ENCODE measurements around the gene SIGLECL1.

SIGLECL1 gene

DNA sequence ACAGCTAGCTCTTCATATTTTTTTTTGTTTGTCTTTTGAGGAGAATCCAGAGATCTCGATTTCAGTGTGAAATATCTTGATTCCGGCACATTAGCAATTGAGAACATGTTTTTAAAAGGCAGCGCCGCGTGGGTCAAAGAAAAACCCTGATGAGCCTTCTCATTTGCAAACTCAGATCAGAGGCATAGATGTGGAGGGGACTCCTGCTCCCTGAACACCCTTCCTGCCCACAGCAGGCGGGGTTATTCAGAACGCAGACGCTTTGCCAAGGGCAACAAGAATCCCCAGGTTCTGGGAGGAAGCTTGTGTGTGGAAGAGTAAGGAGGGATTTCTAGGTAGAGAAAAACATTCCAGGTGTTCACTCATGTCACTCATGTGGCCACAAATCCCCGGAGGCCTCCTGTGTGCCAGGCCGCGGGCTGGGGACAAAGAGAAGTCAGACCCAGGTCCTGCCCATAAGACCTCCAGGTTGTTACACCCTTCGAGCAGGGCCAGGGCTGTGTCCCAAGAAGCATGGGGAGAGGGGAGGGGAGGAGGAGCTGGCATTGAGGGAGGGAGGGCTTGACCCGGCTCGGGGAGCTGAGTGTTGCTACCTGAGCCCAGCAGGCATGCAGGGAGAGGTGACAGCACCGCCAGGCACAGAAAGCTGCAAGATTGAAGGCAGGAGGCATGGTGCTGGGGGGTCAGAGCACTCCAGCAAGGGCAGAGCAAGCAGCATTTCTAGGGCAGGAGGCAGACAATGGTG lies 44.7 kb downstream of the SIGLECL1 start:
- no peak for DNase-seq

DNA sequence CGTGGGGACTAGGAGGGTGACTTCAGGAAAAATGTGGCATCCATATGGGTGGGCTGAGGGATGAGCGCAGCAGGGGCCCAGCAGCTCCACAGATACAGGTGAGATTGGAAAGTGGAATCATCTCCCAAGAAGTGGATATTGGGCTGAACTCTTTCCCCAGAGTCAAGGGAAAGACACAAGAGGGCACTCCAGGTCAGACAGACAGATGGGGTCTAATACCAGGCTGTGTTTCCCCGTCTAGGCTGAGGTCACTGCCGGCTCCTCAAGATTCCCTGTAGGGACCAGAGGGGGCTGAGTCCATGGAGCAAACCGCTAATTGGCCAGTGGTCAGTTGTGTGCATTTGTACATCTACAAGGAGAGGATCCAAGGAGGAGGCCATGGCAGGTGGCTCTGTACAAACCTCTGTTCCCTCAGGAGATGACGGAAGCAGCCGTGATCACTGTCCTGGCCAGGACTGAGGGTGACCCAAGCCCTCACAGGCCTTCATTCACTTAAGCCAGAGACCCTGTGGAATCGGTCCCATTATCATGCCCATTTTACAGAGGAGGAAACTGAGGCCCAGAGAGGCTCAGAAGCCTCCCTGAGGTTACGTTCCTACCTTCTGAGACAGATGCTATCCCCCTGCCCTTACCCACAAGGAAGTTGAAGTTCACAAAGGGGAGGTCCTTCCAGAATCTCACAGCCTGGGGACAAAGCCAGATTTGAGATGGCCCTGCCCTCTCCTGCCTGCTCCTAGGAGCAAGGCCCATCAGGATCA lies 45.6 kb downstream of the SIGLECL1 start:
- no peak for DNase-seq

DNA sequence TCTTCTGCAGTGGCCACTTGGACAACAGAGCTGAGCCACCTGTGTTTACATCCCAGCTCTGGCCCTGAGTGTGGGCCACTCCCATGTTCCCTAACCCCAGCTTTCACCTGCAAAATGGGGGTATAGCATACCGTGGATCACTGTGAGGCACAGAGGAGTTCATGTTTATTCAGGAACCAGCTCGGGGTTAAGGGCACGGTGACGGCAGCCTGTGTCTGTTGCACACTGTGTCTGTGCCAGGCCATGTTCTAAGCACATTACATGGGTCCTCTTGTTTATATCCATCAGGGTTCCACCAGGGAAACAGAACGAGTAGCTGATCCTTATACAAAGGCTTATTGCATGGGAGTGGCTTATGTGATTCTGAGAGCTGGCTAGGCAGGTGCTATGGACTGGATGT lies 46.5 kb downstream of the SIGLECL1 start:
- no peak for DNase-seq

DNA sequence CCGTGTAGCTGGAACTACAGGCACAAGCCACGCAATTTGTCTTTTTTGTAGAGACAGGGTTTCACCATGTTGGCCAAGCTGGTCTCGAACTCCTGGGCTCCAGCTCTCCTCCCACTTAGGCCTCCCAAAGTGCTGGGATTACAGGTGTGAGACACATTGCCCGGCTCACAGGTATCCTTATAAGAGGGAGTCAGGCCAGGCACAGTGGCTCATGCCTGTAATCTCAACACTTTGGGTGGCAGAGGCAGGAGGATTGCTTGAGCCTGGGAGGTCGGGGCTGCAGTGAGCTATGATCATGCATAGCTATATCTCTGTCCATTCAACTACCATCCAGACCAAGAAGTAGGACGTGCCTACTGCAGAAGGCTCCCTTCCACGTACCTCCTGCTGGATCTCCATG lies 50.4 kb downstream of the SIGLECL1 start:
- no peak for DNase-seq

DNA sequence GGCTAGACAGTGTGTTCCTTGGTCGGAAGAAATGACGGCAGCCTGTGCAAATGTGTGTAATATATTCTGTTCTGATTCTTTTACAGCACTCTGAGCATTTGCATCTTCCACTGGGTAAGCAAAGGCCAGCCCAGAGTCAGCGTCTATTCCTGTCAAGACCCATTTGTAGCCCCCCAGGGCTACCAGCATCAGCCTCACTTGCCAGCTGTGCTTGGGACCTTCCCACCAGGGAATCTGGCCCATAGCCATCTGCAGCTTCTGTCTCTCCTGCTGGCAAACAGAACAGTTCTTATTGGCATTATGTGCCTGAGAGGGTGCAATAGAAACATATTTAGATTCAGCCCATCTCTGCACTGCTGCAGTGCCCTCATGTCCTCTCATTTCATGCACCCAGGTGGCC lies 54.6 kb downstream of the SIGLECL1 start:
- no peak for DNase-seq

DNA sequence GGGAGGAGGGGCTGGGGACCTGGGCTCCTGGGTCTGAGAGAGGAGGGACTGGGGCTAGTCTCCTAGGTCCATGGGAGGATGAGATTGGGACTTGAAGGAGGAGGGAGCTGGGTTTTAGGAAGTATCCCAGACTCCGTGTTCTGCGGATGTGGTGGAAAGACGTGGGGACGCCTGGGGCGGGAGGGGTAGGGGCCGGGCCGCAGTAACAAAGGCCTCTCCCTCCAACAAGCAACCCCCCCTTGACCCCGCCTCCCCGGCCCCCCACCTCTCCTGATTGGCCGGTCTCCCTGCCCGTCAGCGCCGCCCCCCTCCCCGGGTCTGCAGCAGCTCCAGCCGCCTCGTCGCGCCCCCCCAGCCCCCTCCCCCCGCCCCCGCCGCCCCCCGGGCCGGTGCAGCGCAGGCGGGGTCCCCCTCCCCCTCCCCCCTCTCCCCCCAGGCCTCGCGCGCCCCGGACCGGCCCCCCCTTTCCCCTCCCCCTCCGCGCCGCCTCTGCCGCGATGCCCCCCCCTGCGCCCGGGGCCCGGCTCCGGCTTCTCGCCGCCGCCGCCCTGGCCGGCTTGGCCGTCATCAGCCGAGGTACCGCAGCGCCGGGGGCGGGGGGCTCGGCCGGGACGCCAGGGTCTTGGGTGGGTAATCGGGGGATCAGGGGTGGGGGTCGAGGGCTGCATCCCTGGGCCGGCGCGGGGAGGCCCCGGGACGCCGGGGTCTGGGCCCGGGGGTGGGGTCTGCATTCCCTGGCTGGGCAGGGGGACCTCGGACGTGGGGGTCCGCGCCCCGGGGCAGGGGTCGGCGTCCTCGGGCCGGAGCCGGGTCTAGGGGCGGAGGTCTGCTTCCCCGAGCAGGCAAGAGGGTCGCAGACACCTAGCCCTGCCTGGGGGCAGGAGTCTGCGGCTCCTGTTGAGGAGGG lies 60.7 kb downstream of the SIGLECL1 start, which contains the start of gene IGLON5:
Gene IGLON5, plus strand, starts transcription at position 294 of the 907 bp plus-strand sequence. Its CDS starts 204 bp downstream, at position 498.
- peak in 17 of 56 donors; percentile 7 to 71 (median 19) for DNase-seq

DNA sequence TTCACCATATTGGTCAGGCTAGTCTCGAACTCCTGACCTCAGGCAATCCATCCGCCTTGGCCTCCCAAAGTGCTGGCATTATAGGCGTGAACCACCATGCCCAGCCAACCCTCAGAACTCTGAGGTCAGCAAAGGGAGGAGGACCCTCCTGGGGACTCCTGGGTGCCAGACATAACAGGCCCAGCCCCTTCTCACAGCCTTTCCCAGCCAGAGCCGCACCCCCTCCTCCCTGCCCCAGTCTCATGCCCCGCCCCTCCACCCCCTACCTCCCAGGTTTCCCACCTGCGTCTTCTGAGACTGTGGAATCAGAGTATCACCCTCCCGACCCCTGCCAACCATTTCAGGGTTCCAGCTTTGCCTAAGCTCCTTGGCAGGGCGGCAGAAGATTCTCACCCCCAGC lies 65.8 kb downstream of the SIGLECL1 start:
- no peak for DNase-seq

DNA sequence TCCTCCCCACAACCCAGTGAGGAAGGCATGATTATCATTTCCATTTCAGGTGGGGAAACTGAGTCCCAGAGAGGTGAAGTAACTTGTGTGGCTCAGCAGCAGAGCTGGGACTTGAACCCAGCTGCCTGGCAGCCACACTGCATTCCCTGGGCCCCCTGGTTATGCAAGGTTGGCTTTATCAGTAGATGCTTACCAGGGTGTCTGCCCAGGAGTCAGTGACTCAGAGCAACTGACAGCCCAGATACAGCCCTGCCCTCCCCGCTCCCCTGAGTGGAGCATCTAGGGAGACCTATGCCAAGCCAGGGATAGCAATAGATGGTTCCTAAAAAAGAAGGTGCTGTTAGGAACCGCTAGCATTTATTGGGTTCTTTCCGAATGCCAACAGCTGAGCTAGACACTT lies 66.5 kb downstream of the SIGLECL1 start:
- DNase-seq, result no peak

DNA sequence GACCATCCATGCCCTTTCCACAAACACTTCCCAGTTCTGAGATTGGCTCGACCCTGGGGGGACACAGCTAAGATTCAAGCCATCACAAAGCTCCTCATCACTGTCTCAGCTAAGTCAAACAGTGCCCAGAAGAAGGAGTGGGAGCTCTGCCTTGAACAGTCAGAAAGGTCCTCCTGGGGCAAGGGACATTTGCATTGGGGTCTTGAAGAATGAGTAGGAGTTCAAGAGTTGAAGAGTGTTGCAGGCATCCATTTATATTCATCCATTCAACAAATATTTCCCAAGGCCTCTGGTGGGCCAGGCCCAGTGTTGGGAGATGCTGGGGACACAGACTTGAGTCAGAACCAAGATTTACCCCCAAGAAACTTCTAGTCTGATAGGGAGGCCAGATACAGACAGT lies 67.1 kb downstream of the SIGLECL1 start:
- no peak for DNase-seq
